ENCODE measurements around the gene SBNO2.

SBNO2 gene

DNA sequence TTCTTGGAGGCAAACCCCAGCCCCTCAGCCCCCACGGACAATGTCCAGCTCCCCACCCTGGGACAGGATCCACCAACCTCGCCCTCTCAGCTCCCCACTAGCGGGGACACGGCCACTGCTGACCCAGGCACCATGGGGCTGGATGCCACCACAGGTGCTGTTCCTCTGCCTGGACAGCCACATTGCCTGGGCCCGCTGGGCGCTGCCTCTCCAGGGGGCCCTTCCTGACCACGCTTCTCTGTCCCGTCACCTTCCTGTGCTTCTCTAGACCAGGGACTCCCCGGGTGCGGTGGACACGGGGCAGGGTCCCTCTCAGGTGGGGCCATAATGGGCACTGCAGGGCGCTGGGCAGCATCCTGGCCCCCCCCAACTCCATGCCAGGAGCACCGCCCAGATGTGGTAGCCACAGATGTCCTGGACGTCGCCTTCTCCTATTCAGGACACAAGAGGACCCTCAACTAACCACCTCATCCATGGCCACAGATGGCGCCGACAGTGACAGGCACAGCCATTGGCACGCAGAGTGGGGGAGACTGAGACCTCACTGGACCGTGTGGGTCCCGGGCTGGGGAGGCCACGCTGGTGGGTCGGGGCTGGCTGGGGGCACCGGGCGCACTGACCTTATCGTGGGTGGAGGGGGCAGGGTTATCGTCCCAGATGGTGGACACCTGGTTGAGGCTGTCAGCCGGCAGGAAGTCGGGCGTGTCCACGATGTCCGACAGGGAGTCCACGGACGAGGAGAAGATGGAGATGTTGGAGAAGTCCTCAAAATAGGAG, 46.9 kb downstream of the SBNO2 start:
- H3K4me3 ChIP-seq (ENCODE audit: low read depth, low read length) = no peak overlapping the region
- TF ChIP-seq, protein P1, sequence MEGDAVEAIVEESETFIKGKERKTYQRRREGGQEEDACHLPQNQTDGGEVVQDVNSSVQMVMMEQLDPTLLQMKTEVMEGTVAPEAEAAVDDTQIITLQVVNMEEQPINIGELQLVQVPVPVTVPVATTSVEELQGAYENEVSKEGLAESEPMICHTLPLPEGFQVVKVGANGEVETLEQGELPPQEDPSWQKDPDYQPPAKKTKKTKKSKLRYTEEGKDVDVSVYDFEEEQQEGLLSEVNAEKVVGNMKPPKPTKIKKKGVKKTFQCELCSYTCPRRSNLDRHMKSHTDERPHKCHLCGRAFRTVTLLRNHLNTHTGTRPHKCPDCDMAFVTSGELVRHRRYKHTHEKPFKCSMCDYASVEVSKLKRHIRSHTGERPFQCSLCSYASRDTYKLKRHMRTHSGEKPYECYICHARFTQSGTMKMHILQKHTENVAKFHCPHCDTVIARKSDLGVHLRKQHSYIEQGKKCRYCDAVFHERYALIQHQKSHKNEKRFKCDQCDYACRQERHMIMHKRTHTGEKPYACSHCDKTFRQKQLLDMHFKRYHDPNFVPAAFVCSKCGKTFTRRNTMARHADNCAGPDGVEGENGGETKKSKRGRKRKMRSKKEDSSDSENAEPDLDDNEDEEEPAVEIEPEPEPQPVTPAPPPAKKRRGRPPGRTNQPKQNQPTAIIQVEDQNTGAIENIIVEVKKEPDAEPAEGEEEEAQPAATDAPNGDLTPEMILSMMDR (IDR thresholded peaks at IDR 0.05; ENCODE audit: borderline replicate concordance, insufficient read depth, low read depth, low read length) = no peak

DNA sequence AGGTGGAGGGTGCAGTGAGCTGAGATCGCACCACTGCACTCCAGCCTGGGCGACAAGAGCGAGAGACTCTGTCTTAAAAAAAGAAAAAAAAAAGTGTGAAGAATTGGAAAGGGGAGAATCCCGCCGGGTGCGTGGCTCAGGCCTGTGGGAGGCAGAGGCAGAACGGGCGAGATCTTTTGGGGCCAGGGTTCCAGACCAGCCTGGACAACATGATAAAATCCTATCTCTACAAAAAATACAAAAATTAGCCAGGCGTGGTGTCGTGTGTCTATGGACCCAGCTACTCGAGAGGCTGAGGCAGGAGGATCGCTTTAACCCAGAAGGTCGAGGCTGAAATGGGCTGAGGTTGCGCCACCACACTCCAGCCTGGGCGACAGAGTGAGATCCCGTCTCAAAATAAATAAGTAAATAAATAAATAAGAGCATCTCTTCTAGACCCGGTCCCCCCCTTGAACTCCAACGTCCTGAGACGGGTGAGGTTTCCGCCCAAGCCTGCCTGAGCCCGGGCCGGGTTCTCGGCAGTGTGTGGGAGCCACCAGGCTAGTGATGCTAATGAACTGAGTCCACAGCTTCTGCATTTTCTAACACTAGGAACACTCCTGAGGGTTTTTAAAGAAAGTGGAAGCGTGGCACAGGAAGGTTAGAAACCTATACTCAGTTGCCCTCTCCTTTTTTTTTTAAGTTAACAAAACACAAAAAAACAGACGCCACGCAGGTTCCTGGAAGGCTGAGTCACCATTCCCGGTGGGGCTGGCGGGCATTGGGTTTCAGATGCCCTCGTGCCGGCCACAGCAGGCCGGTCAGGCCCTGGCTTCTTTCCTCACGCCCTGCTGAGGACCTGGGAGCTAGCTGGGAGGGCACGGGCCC, 48.2 kb downstream of the SBNO2 start:
- H3K4me3 ChIP-seq (ENCODE audit: low read depth, low read length) = no peak overlapping the region
- TF ChIP-seq, protein P1 (IDR thresholded peaks at IDR 0.05; ENCODE audit: borderline replicate concordance, insufficient read depth, low read depth, low read length) = no peak

DNA sequence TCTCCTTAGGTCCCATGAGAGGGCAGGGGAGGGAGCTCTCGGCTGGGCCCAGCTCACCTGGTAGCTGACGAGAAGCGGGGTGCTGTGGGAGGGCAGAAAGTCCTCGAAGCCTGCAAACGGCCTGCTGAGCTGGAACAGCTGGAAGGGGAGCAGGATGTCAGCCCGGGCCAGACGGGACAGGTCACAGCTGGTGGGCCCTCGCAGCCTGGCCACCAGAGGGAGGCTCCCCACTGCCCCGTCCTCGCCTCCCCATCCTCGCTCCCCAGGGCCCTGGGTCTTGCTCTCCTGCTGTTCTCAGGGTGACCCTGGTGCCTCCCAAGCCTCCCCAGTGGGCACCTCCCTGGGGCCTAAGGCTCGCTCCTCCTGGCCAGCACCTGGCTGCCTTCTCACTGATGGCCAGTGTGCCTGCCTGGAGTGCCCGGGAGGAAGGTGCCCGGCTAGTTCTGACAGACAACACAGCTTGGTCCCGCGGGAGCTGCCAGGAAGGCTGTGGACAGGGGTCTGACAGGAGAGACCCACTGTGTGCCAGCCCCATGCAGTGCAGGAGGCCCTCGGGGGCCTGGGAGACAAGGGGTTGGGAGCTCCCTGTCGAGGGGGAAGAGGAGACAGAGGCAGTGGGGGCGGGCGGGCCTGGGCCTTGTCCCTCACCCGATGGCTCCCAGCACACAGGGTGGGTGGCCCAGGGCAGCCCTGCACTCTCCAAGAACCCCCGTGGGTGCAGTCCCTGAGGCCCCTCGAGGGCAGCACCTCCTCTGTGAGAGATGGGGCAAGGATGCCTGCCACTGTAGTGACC, 50.0 kb downstream of the SBNO2 start:
- TF ChIP-seq, protein P1 (IDR thresholded peaks at IDR 0.05; ENCODE audit: borderline replicate concordance, insufficient read depth, low read depth, low read length) = no peak
- no peak overlapping the region for H3K4me3 ChIP-seq (ENCODE audit: low read depth, low read length)

DNA sequence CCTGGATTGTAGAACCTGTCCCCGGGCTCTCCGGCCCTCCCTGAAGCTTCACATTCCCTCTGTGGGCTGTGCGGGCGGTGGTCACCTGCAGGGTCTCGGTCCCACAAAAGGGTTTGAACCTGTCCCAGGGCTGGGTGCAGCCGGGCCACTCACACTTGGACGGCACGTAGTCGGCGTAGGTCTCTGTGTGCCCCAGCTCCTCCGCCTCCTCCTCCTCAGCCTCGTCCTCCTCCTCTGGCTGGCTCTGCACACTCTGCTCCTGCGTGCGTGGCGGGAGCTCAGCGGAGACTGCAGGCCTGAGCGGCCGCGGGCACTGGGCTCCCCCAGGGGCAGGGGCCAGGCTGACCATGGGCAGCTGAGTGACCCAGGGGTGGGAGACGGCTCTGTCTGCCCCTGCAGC, 50.7 kb downstream of the SBNO2 start:
- no peak overlapping the region for H3K4me3 ChIP-seq (ENCODE audit: low read depth, low read length)
- TF ChIP-seq, protein P1 (IDR thresholded peaks at IDR 0.05; ENCODE audit: borderline replicate concordance, insufficient read depth, low read depth, low read length) = no peak

DNA sequence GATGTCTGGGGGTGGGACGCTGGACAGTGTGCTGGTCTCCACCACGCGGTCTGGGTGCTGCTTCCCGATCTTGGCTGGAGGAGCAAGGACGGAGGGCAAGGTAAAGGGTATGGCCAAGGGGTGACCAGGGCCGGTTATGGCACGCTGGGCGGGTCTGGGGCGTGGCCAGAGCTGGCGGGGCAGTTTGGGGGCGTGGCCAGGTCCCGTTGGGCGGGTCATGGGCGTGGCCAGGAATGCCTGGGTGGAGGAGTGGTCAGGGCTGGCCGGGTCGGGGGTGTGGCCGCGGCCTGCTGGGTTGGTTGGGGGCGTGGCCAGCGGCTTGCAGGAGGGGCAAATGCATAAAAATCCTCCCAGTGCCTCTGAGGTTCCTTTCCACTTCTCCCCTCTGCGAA, 51.1 kb downstream of the SBNO2 start:
- no peak overlapping the region for H3K4me3 ChIP-seq (ENCODE audit: low read depth, low read length)
- TF ChIP-seq, protein P1 (IDR thresholded peaks at IDR 0.05; ENCODE audit: borderline replicate concordance, insufficient read depth, low read depth, low read length) = no peak

DNA sequence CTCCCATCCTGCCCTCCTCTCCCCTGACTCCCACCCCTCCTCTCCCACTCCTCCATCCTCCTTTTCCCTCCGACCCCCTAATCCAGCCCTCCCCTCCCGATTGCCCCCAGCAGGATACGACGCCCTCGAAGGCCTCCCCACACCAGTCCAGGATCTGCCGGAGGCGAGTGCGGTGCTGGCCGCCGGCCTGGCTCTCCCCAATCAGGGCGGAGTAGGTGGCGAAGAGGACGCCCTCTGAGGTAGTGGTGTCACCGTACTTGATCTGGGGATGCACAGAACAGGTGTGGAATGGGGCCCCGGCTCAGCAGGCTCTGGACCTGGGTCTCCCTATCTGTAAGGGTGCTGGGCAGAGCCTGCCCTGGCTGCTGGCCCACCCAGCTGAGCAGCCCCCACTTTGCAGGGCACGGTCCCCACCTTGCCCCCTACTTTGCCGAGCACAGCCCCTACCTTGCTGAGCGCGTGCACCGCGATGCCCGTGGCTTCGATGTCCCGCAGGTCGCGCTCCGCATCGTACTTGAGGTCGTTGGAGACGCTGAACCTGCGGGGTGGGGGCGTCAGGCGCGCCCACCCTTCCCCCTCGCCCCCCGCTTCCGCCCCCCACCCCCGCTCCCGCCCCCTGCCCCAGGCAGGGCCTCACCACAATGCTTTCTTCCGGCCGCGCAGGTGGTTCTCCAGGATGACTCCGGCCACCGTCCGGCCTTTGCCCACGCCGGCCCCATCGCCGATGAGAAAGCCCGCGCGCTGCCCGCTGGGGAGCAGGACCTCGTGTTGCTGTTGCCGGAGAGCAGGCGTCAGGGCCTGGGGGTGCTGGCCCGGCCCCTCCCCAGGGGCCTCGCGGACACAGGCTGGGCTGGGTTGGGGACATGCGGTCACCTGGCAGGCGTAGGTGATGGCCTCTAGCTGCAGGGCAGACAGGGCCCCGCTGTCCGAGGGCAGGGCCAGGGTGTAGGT, 51.8 kb downstream of the SBNO2 start:
- H3K4me3 ChIP-seq (ENCODE audit: low read depth, low read length) = no peak overlapping the region
- TF ChIP-seq, protein P1 (IDR thresholded peaks at IDR 0.05; ENCODE audit: borderline replicate concordance, insufficient read depth, low read depth, low read length) = no peak
